Left colon (tissue), 2 donors: ENCODE measurements around the gene VPS26A. TPM values are rescaled to one million over a fixed set of nuclear protein-coding genes. Genes with fewer than 3 reads are reported as not detected.
"Not testable (repeated sequence)": the region's sequence is repeated elsewhere in the genome, so short reads cannot be mapped to it uniquely, and the experiment has no call there.

Experiments used
- ATAC-seq: fragments of 200-7000 bp; cut with Tn5 transposase; one replicate; pipeline ENCODE4 v1.9.1; 2020; ENCODE audit warnings: mild to moderate bottlenecking, moderate library complexity
- DNase-seq, 2 donors: peaks; one replicate each; pipeline ENCODE4 v3.0.0-alpha.2; 2020
- intact Hi-C, 2 donors: fragments of 100-400 bp; cut with DNase I in 1 of 2; cut with micrococcal nuclease in 1 of 2; formaldehyde crosslinking; loops; one replicate each; pipeline versions ENCODE4 v1.11.2 to v1.14.0; 2022; cut with DNase I, micrococcal nuclease
- total RNA-seq, 2 donors: library from RNA; stranded (reverse); fragmentation: NEBNext Ultra II Directional; extraction: Animal tissue kit (Norgen Biotek cat#: 25700); gene quantifications; one replicate each; pipeline ENCODE4 v1.2.1, GENCODE V29; 2021
- donor health status: DM: no; HTN: no; CAD: no.
- donor health status: DM: yes; HTN: yes; CAD: no.

The VPS26A gene
- total RNA-seq, 2 donors from 2014 or later = 58.3 to 67.6 TPM

DNA sequence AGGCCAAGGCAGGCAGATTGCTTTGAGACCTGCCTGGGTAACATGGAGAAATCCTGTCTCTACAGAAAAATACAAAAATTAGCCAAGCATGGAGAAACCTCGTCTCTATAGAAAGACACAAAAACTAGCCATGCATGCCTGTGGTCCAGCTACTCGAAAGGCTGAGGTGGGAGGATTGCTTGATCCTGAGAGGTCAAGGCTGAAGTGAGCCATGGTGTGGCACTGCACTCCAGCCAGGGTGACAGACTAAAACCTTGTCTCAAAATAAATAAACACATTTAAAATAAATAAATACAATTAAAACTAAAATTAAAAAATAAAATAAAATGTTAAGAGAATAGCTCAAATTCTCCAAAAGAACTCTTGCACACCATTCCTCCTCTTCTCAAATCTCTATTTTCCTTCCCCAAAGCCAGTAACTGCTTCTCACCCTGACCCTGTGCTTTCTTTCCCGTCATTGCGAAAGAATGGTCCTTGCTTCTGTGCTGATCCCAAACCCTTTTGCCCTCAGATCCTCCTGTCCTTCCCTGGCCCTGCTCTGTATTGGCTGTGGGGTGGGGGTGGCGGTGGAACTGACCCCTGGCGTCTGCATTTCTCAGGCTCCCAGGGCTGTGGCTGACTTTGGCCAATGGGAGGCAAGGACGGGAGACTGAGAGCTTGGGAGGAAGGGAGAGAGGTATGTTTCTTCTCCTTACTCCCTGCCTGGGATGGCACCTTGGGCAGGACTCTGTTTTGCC is 23.7 kb upstream of the VPS26A start:
- no peak for ATAC-seq
- intact Hi-C loops = no loop called here

GRCh38 chr10:69101451-69102095 is 22.4 kb upstream of the VPS26A start:
- ATAC-seq (no peak), DNase-seq (no peak)
- intact Hi-C loops = no loop called here

More for the DNA sequence above, 23.7 kb upstream of the VPS26A start:
- DNase-seq = no peak

DNA sequence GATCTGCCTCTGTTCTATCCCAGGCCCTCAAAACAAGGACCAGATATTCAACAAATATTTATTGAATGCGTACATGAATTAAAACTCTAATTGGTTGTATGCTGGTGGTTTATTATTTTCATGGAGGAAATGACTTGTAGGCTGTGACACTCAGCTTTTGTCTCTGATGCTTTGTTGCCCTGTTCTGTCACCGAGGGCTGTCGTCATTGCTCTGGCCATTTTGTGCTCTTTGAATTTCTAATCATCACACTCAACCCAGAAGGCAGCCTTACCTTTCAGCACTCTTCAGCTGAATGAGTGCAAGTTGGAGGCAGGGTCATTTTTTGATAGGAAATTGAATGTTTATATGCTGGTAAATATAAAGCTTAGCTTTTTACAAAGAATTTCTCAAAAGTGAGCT is 21.5 kb upstream of the VPS26A start:
- intact Hi-C loops = no loop called here
- ATAC-seq (no peak), DNase-seq (no peak)

DNA sequence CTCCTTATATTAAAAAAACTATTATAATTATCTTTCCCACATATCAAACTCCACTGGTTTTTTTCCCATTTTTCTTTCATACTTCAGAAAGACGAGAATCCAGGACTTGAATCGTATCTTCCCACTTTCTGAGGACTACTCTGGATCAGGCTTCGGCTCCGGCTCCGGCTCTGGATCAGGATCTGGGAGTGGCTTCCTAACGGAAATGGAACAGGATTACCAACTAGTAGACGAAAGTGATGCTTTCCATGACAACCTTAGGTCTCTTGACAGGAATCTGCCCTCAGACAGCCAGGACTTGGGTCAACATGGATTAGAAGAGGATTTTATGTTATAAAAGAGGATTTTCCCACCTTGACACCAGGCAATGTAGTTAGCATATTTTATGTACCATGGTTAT is 20.2 kb upstream of the VPS26A start:
- DNase-seq (no peak), ATAC-seq (no peak)
- intact Hi-C loops = no loop called here

DNA sequence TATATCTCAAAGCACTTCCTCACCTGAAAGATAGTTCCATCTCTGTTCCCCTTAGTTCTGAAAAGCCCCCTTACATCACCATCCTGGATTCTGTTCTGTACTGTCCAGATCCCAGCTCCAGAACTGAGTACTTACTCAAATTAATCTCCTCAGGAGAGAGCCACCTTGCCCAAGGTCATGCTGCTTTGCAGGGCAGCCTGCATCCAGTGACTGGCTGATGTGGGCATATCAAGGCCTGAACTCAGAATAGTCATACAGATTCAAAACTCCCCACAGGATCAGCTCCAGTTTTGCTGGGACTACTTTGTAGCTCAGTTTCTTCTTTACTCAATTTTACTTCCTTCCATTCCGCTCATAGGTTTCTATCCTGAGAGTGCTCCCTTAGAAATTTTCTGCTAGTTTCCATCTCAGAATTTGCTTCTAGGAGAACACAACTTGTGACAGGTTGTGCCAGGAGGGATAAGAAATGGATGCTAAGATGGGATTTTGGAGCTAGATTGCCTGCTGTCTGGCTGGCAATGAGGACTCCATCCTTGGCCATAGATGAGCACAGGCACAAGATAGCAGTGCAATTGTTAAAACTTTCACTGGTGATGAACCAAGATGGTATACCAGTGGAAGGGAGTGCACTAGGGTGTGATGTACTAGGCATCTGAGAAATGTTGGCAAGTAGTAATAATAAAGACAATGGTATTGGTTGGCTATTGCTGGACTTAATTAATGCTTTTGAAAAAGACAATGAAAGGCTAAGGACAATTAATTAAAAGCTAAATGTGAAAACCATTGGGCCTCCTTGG is 18.8 kb upstream of the VPS26A start:
- ATAC-seq (no peak), DNase-seq (no peak)
- intact Hi-C loops = no loop called here

DNA sequence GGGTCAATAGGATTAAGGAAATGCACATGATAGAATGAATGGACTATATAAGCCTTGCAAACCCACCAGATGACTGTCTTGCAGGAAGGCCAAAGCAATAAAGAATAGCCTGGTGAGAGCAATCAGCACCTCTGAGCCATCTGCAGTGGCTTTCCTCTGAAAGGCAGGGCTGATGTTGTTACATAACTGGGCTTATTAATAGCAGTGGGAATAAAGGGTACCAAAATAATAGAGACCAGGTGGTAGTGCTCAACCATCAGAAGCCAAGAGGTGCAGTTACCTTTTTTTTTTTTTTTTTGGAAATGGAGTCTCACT is 16.8 kb upstream of the VPS26A start:
- intact Hi-C loops = no loop called here
- ATAC-seq (no peak), DNase-seq (no peak)

DNA sequence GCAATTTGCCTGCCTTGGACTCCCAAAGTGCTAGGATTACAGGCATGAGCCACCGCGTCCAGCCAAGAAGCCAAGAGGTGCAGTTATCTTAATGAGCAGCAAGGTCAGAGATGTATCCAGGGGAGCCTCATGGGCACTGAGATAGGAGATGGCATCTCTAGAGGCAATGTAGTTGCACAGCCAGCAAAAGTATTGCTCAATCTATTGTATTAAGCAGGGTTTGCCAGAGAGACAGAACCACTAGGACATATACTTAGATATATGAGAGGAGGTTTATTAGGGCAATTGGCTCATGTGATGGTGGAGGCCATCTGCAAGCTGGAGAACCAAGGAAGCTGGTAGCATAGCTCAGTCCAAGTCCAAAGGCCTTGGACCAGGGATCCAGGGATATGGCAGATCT is 16.3 kb upstream of the VPS26A start:
- intact Hi-C loops = no loop called here
- ATAC-seq (no peak), DNase-seq (no peak)

DNA sequence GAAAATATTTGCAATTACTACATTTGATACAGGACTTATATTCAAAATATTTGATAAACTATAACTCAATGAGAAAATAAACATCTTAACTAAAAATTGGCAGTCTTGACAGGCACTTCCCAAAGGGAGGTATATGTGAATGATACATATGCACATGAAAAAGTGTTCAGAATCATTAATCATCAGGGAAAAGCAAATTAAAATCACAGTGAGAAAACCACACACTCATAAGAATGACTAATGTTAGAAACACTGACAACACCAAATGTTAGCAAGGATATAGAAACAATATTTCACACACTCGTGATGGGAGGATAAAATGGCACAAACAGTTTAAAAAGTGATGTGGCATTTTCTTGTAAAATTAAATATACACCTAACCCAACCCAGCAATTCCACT is 4.1 kb upstream of the VPS26A start:
- DNase-seq (no peak), ATAC-seq (no peak)

GRCh38 chr10:69123306-69123746 is 652 bp upstream of the VPS26A start:
- intact Hi-C loops = no loop called here
- ATAC-seq = peak; percentile 54
- peak; percentile 55 to 71 for DNase-seq

More for the DNA sequence above, 4.1 kb upstream of the VPS26A start:
- intact Hi-C loops = no loop called here

- ATAC-seq (peak; percentile 40), DNase-seq (peak; percentile 70 to 74)
- intact Hi-C loops = no loop called here
These were observed 738 bp downstream of the VPS26A start for GRCh38 chr10:69124563-69125268.

GRCh38 chr10:69125554-69125953 is 1.6 kb downstream of the VPS26A start:
- no peak for DNase-seq
- intact Hi-C loops = no loop called here
- ATAC-seq = no peak

- ATAC-seq = no peak
- intact Hi-C loops = no loop called here
- DNase-seq = no peak
These were observed 6.3 kb downstream of the VPS26A start for GRCh38 chr10:69130251-69130650.

- DNase-seq (no peak), ATAC-seq (no peak)
- intact Hi-C loops = no loop called here
These were observed 16.0 kb downstream of the VPS26A start for GRCh38 chr10:69139961-69140360.

GRCh38 chr10:69141304-69141703 is 17.3 kb downstream of the VPS26A start:
- intact Hi-C loops = no loop called here

GRCh38 chr10:69142074-69142473 is 18.1 kb downstream of the VPS26A start:
- intact Hi-C loops, ATAC-seq, DNase-seq: not testable (repeated sequence)

More at GRCh38 chr10:69141304-69141703, 17.3 kb downstream of the VPS26A start:
- DNase-seq (no peak), ATAC-seq (no peak)

DNA sequence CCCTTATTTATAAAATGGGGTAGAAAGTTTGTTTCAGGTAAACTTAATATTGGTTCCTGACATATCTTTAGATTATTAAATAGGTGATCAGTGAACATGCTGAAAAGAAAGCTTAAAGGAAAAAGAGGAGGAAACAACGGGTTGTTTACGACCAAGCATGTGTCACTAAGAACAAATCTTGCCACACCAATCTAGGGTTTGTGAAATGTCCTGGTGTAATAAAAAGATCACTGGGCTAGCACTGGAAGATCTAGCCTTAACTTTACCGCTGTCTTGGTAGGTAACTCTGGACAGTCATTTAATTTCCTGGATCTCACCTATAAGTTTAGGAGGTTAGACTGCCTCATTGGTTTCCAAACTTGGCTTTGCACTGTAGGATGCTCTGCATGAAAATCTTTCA is 19.0 kb downstream of the VPS26A start:
- peak; percentile 98 for ATAC-seq
- intact Hi-C loops = no loop called here
- no peak for DNase-seq

GRCh38 chr10:69145329-69145728 is 21.4 kb downstream of the VPS26A start:
- ATAC-seq = no peak
- no peak for DNase-seq
- intact Hi-C loops = no loop called here

- ATAC-seq (no peak), DNase-seq (no peak)
- intact Hi-C loops = no loop called here
These were observed 21.9 kb downstream of the VPS26A start for GRCh38 chr10:69145864-69146263.

DNA sequence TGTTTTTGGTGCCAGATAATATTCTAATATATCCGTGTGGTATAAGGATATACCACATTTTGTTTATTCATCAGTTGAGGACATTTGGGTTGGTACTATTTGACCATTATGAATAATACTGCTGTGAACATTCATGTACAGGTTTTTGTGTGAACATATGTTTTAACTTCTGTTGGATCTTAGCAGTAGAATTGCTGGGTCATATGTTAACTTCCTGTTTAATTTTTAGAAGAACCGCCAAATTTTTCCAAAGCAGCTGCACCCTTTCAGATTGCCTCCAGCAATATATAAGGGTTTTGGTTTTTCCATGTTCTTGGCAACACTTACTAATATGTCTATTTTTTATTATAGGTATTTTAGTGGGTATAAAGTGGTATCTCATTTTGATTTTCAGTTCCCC is 22.8 kb downstream of the VPS26A start:
- intact Hi-C loops = no loop called here
- ATAC-seq (no peak), DNase-seq (no peak)
